Hepatocyte (in vitro differentiated cells): Measurements from ENCODE around the gene PLEKHA7.

Source experiments
- CTCF ChIP-seq: fragments of 200-600 bp; sonication (generic); IDR thresholded peaks from 2 replicates; pipeline ENCODE4 v1.5.1; 2016; ENCODE audit warnings: antibody characterized with exemption, mild to moderate bottlenecking; ENCODE audit not compliant: poor library complexity
- EZH2phosphoT487 ChIP-seq: fragments of 200-600 bp; sonication (generic); IDR thresholded peaks from one replicate; pipeline ENCODE4 v1.6.1; 2018; ENCODE audit warnings: antibody characterized with exemption, mild to moderate bottlenecking, low read depth, moderate library complexity; ENCODE audit not compliant: unreplicated experiment, severe bottlenecking

DNA sequence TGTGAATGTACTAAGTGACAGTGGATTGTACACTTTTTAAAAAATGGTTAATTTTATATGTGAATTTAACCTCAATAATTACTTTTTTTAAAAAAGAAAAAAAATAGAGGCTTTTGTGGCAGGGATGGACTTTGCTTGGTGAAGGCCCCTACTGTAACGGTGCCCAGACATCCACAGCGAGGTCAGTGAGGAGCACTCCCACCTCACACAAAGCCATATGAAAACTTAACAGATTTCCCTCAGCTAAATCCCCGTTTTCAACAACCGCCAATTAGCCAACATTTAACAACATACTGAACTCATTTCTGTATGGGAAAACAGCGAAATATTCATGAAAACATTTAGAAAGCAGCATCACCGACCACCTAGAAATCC lies 276.4 kb downstream of the PLEKHA7 start:
- no peak for TF ChIP-seq CTCF
- TF ChIP-seq EZH2phosphoT487, result no peak
